Vagina (tissue), 2 donors: ENCODE data around the gene CORO2B.

Experiments used
- POLR2A ChIP-seq, 2 donors: fragments of 450-650 bp; IDR thresholded peaks; one replicate each; pipeline ENCODE4 v1.6.1; 2017; ENCODE audit warnings: antibody characterized with exemption in 2 of 2, mild to moderate bottlenecking in 2 of 2, moderate library complexity in 2 of 2
- POLR2AphosphoS5 ChIP-seq, 2 donors: sonication (generic); formaldehyde crosslinking; IDR thresholded peaks; one replicate each; pipeline ENCODE4 v1.9.0; 2017; ENCODE audit warnings: antibody characterized with exemption in 2 of 2, mild to moderate bottlenecking in 2 of 2, low read depth in 1 of 2; ENCODE audit not compliant: insufficient read depth in 1 of 2
- TF ChIP-seq, protein P1 (sequence below), 3 experiments: fragments of 450-650 bp in 2 of 3; fragments of 200-600 bp in 1 of 3; sonication (generic) in 1 of 3; IDR thresholded peaks; one replicate each; pipeline ENCODE4 v1.5.1; 2017 to 2019; ENCODE audit warnings: antibody characterized with exemption in 3 of 3, mild to moderate bottlenecking in 2 of 3, moderate library complexity in 2 of 3

DNA sequence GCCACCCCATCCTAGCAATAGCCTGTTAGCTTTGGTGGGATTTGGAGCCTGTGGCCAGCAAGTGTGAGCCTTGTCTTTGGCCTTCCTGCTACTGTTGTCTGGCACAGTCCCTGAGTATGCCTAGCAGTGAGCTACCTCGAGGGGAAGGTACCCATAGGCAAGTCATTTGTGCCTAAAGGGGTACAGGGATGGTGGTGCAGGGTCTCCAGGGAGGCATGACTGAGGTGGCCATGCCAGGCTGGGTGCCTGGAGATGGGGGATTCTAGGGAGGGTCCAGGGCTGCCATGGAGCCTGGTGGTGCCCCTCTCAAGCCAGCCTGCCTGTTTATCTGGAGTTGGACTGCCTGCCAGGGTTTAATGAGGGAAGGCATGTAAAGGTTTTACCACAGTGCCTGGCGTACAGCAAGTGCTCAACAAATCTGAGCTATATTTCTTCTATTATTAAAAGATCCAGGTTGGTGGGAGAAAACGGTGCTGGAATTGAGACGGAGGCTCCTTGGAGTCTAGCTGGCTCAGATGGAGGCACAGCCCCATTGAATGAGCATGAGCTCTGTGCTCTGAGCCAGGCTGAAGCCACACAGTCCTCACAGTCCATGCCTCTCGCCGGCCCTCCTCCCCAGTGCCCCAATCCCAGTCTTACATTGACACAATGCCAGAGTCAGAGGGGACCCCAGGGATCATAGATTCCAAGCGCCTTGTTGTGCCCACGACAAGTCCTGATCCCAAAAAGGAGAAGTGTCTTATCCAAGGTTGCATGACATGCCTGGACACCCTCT is 76.2 kb downstream of the CORO2B start:
- TF ChIP-seq POLR2AphosphoS5 (IDR thresholded peaks at IDR 0.05; ENCODE audit: insufficient read depth in 1 of 2, low read depth in 1 of 2) (no peak), POLR2A (IDR thresholded peaks at IDR 0.05) (no peak)
- TF ChIP-seq, protein P1, sequence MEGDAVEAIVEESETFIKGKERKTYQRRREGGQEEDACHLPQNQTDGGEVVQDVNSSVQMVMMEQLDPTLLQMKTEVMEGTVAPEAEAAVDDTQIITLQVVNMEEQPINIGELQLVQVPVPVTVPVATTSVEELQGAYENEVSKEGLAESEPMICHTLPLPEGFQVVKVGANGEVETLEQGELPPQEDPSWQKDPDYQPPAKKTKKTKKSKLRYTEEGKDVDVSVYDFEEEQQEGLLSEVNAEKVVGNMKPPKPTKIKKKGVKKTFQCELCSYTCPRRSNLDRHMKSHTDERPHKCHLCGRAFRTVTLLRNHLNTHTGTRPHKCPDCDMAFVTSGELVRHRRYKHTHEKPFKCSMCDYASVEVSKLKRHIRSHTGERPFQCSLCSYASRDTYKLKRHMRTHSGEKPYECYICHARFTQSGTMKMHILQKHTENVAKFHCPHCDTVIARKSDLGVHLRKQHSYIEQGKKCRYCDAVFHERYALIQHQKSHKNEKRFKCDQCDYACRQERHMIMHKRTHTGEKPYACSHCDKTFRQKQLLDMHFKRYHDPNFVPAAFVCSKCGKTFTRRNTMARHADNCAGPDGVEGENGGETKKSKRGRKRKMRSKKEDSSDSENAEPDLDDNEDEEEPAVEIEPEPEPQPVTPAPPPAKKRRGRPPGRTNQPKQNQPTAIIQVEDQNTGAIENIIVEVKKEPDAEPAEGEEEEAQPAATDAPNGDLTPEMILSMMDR (IDR thresholded peaks at IDR 0.05) = no peak
